Smooth muscle cell of the pulmonary artery (primary cell): ENCODE data around the gene ARID3C. TPM values are rescaled to one million over a fixed set of nuclear protein-coding genes. Genes with fewer than 3 reads are reported as not detected.

ENCODE experiments used
- total RNA-seq: library from RNA; depleted of rRNA; stranded (reverse); fragments of >200 nt; gene quantifications from 2 replicates; pipeline ENCODE4 v1.2.3, GENCODE V29; 2014

ARID3C gene, protein sequence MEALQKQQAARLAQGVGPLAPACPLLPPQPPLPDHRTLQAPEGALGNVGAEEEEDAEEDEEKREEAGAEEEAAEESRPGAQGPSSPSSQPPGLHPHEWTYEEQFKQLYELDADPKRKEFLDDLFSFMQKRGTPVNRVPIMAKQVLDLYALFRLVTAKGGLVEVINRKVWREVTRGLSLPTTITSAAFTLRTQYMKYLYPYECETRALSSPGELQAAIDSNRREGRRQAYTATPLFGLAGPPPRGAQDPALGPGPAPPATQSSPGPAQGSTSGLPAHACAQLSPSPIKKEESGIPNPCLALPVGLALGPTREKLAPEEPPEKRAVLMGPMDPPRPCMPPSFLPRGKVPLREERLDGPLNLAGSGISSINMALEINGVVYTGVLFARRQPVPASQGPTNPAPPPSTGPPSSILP
- total RNA-seq, result 0.13 and 0.36 TPM in 2 replicates

DNA sequence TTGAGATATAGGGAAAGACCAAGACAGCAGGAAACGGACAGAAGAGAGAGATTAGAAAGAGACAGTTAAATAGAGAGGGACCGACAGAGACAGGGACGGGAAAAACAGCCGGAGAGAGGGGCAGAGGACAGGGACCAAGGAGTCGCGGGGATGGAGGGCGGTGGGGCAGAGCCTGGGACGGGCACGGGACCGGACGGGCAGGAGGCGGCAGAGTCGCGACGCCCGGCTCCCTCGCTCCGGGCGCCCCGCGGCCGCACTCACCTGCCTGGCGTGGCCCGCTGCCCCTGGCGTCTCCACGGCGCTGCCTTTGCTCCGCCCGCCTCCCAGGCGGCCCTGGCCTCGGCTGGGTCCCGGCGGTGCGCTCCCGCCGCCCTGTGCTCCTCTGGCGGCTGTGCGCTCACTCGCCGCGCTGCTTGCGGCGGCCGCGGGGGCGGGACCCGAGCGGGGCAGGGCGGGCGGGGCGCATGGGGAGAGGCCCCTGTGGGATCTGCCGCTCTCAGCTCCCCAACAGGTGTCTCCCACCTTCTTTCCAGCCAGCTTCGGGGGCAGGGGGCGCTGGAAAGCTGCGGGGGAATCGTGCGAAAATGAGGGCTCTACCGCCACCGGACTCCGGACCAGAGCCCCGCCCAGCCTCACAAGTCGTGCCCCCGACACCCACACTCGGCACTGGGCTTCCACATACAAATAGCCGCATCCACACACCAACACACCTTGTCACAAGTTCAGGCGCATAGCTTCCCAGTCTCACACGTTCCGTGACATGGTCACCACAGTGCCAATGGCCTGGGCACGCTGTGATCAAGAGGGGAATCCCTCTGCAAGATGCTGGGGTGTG is at the start of gene ARID3C:
ARID3C (minus strand) TSS at position 411 of the 835 bp plus-strand sequence. CDS start 1,052 bp downstream, outside the sequence.

DNA sequence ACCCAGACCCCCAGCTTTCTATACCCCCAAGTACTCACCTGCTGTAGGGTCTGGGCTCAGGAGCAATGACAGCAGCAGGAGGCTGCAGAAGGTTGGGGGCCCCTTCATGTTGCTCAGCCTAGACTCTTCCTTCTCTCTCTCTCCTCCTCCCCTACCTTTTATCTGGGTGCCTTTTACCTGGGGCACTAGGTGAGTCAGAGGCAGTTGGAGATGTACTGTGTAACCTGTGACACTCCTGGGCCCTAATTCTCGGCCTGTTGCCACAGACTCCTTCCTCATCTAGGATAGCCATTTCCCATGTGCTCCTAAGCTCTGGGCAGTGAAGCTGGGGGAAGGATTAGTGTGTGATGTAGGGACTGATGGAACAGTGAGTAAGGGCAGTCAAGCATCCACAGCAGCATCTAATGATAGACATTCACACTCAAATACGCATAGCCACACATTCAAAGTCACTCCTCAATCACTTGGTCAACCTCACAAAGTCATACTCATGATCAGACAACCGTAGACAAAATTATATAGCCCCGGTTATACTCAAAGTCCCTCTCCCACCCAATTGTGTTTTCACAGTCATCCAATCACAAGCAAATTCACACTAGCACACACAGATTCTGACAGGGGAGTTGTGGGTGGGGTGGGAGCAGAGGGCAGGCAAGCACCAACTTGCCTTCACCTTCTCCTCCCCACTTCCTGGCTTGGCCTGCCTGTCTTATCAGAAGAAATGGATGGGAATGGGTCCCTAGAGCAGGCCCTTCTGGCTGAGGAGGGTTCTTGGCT is 33.8 kb upstream of the ARID3C start, which contains the start of gene CCL27:
CCL27 (minus strand) TSS at position 132 of the 777 bp plus-strand sequence; CDS start at position 108, 24 bp downstream.

GRCh38 chr9:34651876-34652601 is 23.2 kb upstream of the ARID3C start, which contains the start of gene IL11RA:
Gene IL11RA, plus strand, starts transcription at chr9:34652185. Its CDS starts 3,033 bp downstream, at chr9:34655218.

DNA sequence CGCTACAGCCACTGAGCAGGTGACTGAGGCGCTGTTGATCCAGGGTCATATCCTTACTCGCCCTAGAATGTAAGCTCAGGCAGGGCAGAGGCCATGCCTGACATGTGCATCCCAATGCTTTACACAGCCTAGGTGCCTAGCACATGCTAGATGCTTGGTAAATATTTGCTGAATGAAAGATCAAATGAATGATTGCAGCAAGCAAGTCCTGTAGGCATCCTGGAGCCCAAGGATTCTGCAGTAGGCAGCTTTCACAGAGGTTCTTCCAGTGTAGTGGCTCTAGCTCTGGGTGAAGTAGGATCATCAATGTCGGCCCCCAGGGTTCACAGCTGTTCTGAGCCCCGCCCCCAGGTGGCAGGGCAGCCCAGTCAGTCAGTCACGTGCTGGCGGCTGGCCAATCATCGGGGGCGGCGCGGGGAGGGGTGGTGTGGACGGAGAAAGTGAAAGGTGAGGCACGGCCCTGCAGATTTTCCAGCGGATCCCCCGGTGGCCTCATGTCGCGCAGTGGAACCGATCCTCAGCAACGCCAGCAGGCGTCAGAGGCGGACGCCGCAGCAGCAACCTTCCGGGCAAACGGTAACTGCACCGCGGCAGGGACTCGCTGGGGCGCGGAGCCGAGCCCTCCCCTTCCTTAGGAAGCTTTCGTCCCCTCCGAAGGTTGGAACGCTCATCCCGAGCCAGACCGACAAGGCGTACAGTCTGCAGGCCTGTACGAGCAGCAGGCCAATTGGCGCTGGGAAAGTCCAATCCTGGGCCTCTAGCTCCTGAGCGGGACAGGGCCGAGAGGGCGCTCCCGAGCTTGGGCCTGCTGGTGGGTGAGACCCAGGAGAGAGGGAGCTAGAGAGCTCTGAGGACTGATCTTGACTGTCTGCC is 17.6 kb upstream of the ARID3C start, which contains the start of gene GALT:
GALT (plus strand) TSS at position 465 of the 873 bp plus-strand sequence; CDS start at position 495, 30 bp downstream.

GRCh38 chr9:34637356-34638137 is 8.7 kb upstream of the ARID3C start, which contains the start of gene SIGMAR1:
Gene SIGMAR1, minus strand, starts transcription at chr9:34637787. Its CDS starts 90 bp downstream, at chr9:34637697.

GRCh38 chr9:34620061-34620994 is 8.5 kb downstream of the ARID3C start, which contains the start of gene DCTN3:
Gene DCTN3, minus strand, starts transcription at chr9:34620495. Its CDS starts 31 bp downstream, at chr9:34620464.

DNA sequence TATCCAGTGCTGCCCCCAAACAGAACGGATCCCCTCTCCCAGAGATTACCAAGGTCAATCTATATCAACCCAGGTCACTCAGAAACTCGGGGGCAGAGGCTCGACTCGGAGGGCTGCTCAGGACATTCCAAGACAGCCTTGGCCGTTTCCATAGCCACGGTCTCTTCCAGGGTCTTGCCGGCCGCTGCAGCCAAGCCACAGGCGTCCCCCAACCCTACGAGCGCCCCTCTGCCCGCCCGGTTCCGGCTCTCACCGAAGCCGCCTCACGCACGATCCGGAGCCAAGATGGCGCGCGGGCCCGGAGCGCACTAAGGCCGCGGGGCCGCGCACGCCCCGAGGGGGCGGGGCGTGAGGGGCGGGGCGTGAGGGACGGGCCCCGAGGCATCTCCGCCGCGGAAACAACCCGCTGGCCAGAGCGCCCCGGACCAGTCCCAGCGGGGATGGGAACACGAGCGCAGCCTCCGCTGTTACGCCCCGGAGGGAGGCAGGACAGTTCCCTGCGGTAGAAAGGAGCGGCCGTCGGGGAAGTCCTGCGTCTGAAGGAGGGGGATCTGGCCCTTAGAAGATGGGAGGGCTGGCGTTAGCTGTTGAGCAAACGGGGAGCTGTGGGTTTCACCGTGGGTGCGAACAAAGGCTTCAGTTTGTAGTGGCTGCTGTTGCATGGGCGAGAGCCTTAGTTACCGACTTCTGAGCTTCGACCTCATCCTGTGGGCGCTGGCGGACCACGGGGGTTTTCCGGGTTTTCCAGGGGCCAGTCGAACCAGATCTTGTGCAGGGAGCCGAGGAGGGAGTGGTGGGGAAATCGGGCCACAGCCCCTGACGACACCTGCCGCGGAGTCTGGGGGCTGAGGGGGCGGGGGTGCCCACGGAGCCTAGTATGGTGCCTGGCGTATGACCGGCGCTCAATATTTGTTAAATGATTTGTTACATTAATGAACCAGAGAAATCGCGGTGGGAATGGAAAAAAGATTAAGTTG is 16.8 kb downstream of the ARID3C start, which contains the start of gene RPP25L:
RPP25L (minus strand) TSS at position 287 of the 977 bp plus-strand sequence. CDS start 801 bp downstream, outside the sequence.

DNA sequence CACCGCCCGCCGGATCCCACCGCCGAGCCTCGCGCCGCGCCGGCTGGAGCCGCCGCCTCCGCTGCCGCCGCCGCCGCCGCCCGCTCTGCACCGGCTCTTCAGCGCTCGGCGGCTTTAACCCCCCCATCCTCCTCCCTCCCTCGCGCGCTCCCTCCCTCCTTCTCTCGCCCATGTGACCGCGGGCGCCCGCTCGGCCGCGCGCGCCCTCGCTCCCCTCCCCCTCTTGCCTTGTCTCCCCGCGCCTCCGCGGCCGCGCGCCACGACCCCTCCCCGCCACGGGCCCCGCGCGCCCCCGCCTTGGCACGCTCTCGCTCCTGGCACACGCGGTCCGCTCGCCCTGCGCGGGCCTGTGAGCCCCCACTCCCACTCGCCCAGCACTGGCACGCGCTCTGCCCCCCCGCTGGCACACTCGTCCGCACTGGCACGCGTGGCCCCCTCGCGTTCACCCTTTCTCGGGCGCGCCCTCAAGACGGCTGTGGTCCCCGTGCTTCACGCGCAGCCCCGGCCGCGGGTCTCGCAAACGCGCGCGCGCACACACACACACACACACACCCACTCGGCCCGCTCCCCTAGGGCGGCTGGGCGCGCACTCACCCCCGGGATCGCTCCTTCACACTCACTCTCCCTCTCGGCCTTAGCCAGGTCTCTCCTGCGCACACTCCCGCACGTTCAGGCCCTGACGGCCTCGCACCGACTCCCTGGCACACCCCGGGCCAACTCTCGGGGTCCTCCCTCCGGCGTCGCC is 39.1 kb downstream of the ARID3C start, which contains the start of gene CNTFR:
CNTFR (minus strand) TSS at position 89 of the 745 bp plus-strand sequence. CDS start 20,743 bp downstream, outside the sequence.

Other genes with a start within 250 kb of the ARID3C start
- 12.5 and 21.2 TPM in 2 replicates for gene FAM219A, start 170.5 kb downstream of the ARID3C start, total RNA-seq
- gene DNAI1, start 170.3 kb downstream of the ARID3C start, total RNA-seq, result 0.03 TPM in 1 of 2 replicates, not detected in the other
- 0.13 TPM in 1 of 2 replicates, not detected in the other for gene ENHO, start 106.1 kb downstream of the ARID3C start, total RNA-seq
- gene CNTFR, start 39.3 kb downstream of the ARID3C start, total RNA-seq, result 0.07 TPM in 1 of 2 replicates, not detected in the other
- gene RPP25L, start 17.0 kb downstream of the ARID3C start, total RNA-seq, result 14.6 and 15.1 TPM in 2 replicates
- gene DCTN3, start 8.6 kb downstream of the ARID3C start, total RNA-seq, result 67.4 and 102 TPM in 2 replicates
- 72.6 and 108 TPM in 2 replicates for gene SIGMAR1, start 8.7 kb upstream of the ARID3C start, total RNA-seq
- 34.2 and 41.8 TPM in 2 replicates for gene GALT, start 17.6 kb upstream of the ARID3C start, total RNA-seq
- gene IL11RA, start 23.1 kb upstream of the ARID3C start, total RNA-seq, result 14.2 and 26.6 TPM in 2 replicates
- 0.17 TPM in 1 of 2 replicates, not detected in the other for gene CCL27, start 33.6 kb upstream of the ARID3C start, total RNA-seq
- not detected in 2 replicates for gene CCL19, start 62.2 kb upstream of the ARID3C start, total RNA-seq
- gene CCL21, start 81.1 kb upstream of the ARID3C start, total RNA-seq, result not detected in 2 replicates